Calu3 (cell line): ENCODE measurements around the gene TDRD10. TPM values are rescaled to one million over a fixed set of nuclear protein-coding genes. Genes with fewer than 3 reads are reported as not detected.

Source experiments
- BruUV-seq: library from RNA; stranded (reverse); fragments of 400-500 nt; replicated peaks from 2 replicates; lab custom pipeline; 2021; lab: Mats Ljungman, UMichigan
- CTCF ChIA-PET: fragments of 300-600 bp; sonication (Branson Sonifier 250); formaldehyde crosslinking; loops from one replicate; lab custom pipeline; 2022; ENCODE audit warnings: antibody characterized with exemption; lab: Charles Lee
- DNase-seq: peaks from one replicate; pipeline ENCODE4 v3.0.0; 2022
- H3K27ac Mint-ChIP-seq: one replicate; pipeline ENCODE4 v1.8.0; 2022; ENCODE audit warnings: mixed read lengths; ENCODE audit not compliant: unreplicated experiment
- H3K27me3 Mint-ChIP-seq: one replicate; pipeline ENCODE4 v1.8.0; 2022; ENCODE audit warnings: mixed read lengths; ENCODE audit not compliant: unreplicated experiment
- H3K36me3 Mint-ChIP-seq: one replicate; pipeline ENCODE4 v1.8.0; 2022; ENCODE audit warnings: mild to moderate bottlenecking, moderate library complexity, mixed read lengths; ENCODE audit not compliant: insufficient read depth, unreplicated experiment
- H3K4me1 Mint-ChIP-seq: one replicate; pipeline ENCODE4 v1.8.0; 2022; ENCODE audit warnings: mild to moderate bottlenecking, low read depth, mixed read lengths; ENCODE audit not compliant: unreplicated experiment
- H3K4me3 Mint-ChIP-seq: one replicate; pipeline ENCODE4 v1.8.0; 2022; ENCODE audit warnings: mild to moderate bottlenecking, low read depth, moderate library complexity, mixed read lengths; ENCODE audit not compliant: unreplicated experiment
- H3K9me3 Mint-ChIP-seq: one replicate; pipeline ENCODE4 v1.8.0; 2022; ENCODE audit warnings: low read depth, mixed read lengths; ENCODE audit not compliant: unreplicated experiment
- CTCF ChIP-seq: fragments of 200-600 bp; IDR thresholded peaks from one replicate; pipeline ENCODE4 v1.8.0; 2022; ENCODE audit warnings: antibody characterized with exemption; ENCODE audit not compliant: unreplicated experiment
- intact Hi-C: fragments of 100-400 bp; cut with micrococcal nuclease; formaldehyde crosslinking; loops from one replicate; pipeline ENCODE4 v1.10.0; 2022; ENCODE audit not compliant: unreplicated experiment
- total RNA-seq: library from RNA; stranded (reverse); gene quantifications from 2 replicates; pipeline ENCODE4 v1.2.3, GENCODE V29; 2022

Gene TDRD10
- total RNA-seq, 1 experiment from 2014 or later: not detected

- H3K27ac Mint-ChIP-seq: no peak overlapping the region
- peaks cover 8% of the 10 kb centered on the region for H3K4me1 Mint-ChIP-seq
- no peak for DNase-seq
- intact Hi-C loops: no loop called here
- BruUV-seq: no TSS peak
- no peaks in the 10 kb centered on the region for H3K9me3 Mint-ChIP-seq
- no peak for TF ChIP-seq CTCF
- H3K36me3 Mint-ChIP-seq: peaks cover 27% of the 10 kb centered on the region
- H3K4me3 Mint-ChIP-seq: no peak overlapping the region
- peaks cover 100% of the 10 kb centered on the region for H3K27me3 Mint-ChIP-seq
- CTCF ChIA-PET: no interaction called here
These were observed 69.4 kb downstream of the TDRD10 start for GRCh38 chr1:154571244-154571963.

- no peak overlapping the region for H3K4me3 Mint-ChIP-seq
- no peak for TF ChIP-seq CTCF
- no peak for DNase-seq
- intact Hi-C loops: no loop called here
- peaks cover 96% of the 10 kb centered on the region for H3K27me3 Mint-ChIP-seq
- H3K36me3 Mint-ChIP-seq: peaks cover 30% of the 10 kb centered on the region
- H3K4me1 Mint-ChIP-seq: peaks cover 8% of the 10 kb centered on the region
- no peak overlapping the region for H3K27ac Mint-ChIP-seq
- CTCF ChIA-PET: no interaction called here
- no TSS peak for BruUV-seq
- no peaks in the 10 kb centered on the region for H3K9me3 Mint-ChIP-seq
These were observed 69.9 kb downstream of the TDRD10 start for GRCh38 chr1:154571964-154572288.

- Mint-ChIP-seq H3K27ac (no peak overlapping the region), H3K27me3 (peaks cover 89% of the 10 kb centered on the region), H3K9me3 (no peaks in the 10 kb centered on the region), H3K4me3 (no peak overlapping the region), H3K36me3 (peaks cover 28% of the 10 kb centered on the region), H3K4me1 (peaks cover 8% of the 10 kb centered on the region)
- intact Hi-C loops: no loop called here
- CTCF ChIA-PET: no interaction called here
- DNase-seq: no peak
- no TSS peak for BruUV-seq
- no peak for TF ChIP-seq CTCF
These were observed 70.6 kb downstream of the TDRD10 start for GRCh38 chr1:154572468-154573167.

GRCh38 chr1:154573168-154573510 lies 71.1 kb downstream of the TDRD10 start:
- intact Hi-C loops: no loop called here
- CTCF ChIA-PET: no interaction called here
- no peak for DNase-seq
- BruUV-seq: no TSS peak
- no peaks in the 10 kb centered on the region for H3K9me3 Mint-ChIP-seq
- peaks cover 23% of the 10 kb centered on the region for H3K36me3 Mint-ChIP-seq
- H3K27me3 Mint-ChIP-seq: peaks cover 84% of the 10 kb centered on the region
- H3K4me1 Mint-ChIP-seq: peaks cover 3% of the 10 kb centered on the region
- no peak overlapping the region for H3K4me3 Mint-ChIP-seq
- TF ChIP-seq CTCF: no peak
- no peak overlapping the region for H3K27ac Mint-ChIP-seq
